OCI-LY7 (cell line): ENCODE results near the gene HMG20A.

Experiments used
- EZH2phosphoT487 ChIP-seq: fragments of 200-600 bp; sonication (generic); IDR thresholded peaks from 2 replicates; pipeline ENCODE4 v1.6.1; 2018; ENCODE audit warnings: low read depth, borderline replicate concordance, mild to moderate bottlenecking, mixed run types, antibody characterized with exemption, low read length, moderate library complexity, mixed read lengths
- TF ChIP-seq, protein P1 (sequence below): fragments of 200-600 bp; sonication (generic); conservative IDR thresholded peaks from 2 replicates; pipeline ENCODE4 v1.5.1; 2014; ENCODE audit warnings: mild to moderate bottlenecking, antibody characterized with exemption, low read length, moderate library complexity, mixed read lengths

DNA sequence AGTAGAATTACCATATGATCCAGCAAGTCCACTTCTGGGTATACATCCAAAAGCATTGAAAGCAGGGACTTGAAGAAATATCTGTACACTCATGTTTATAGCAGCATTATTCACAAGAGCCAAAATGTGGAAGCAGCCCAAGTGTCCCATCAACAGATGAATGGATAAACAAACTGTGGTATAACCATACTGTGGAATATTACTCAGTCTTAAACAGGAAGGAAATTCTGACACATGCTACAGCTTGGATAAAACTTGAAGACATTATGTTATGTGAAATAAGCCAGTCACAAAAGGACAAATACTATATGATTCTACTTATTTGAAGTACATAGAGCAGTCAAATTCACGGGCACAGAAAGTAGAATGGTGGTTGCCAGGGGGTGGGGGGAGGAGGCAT, 91.2 kb downstream of the HMG20A start:
- no peak for TF ChIP-seq EZH2phosphoT487
- TF ChIP-seq, protein P1, sequence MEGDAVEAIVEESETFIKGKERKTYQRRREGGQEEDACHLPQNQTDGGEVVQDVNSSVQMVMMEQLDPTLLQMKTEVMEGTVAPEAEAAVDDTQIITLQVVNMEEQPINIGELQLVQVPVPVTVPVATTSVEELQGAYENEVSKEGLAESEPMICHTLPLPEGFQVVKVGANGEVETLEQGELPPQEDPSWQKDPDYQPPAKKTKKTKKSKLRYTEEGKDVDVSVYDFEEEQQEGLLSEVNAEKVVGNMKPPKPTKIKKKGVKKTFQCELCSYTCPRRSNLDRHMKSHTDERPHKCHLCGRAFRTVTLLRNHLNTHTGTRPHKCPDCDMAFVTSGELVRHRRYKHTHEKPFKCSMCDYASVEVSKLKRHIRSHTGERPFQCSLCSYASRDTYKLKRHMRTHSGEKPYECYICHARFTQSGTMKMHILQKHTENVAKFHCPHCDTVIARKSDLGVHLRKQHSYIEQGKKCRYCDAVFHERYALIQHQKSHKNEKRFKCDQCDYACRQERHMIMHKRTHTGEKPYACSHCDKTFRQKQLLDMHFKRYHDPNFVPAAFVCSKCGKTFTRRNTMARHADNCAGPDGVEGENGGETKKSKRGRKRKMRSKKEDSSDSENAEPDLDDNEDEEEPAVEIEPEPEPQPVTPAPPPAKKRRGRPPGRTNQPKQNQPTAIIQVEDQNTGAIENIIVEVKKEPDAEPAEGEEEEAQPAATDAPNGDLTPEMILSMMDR: no peak
